Breast epithelium (tissue), 3 donors: ENCODE results near the gene OTOG.

ENCODE experiments used
- CTCF ChIP-seq, 3 donors: fragments of 450-650 bp; IDR thresholded peaks; one replicate each; pipeline ENCODE4 v1.5.1; 2016 to 2017; ENCODE audit warnings: antibody characterized with exemption in 3 of 3, mild to moderate bottlenecking in 3 of 3, moderate library complexity in 3 of 3
- POLR2A ChIP-seq: fragments of 450-650 bp; IDR thresholded peaks from one replicate; pipeline ENCODE4 v1.6.1; 2016; ENCODE audit warnings: antibody characterized with exemption, mild to moderate bottlenecking, moderate library complexity
- POLR2AphosphoS5 ChIP-seq, 3 donors: sonication (generic); formaldehyde crosslinking; IDR thresholded peaks; one replicate each; pipeline ENCODE4 v1.6.1; 2017; ENCODE audit warnings: antibody characterized with exemption in 3 of 3

- TF ChIP-seq CTCF (IDR thresholded peaks at IDR 0.05) (no peak), POLR2A (no peak), POLR2AphosphoS5 (IDR thresholded peaks at IDR 0.05) (no peak)
These were observed 15.4 kb upstream of the OTOG start for GRCh38 chr11:17531636-17532113.
